PFSK-1 (cell line): Measurements from ENCODE around the gene IQGAP1.

Source experiments
- POLR2AphosphoS5 ChIP-seq: IDR thresholded peaks from 2 replicates; pipeline ENCODE4 v1.6.1; 2012; ENCODE audit warnings: low read depth, mild to moderate bottlenecking, control low read depth, low read length, moderate library complexity
- REST ChIP-seq, 2 experiments: IDR thresholded peaks; 2 replicates each; pipeline versions ENCODE4 v1.6.1 to v1.8.0; 2011 to 2012; ENCODE audit warnings: low read depth in 2 of 2, low read length in 2 of 2, control low read depth in 1 of 2, inconsistent platforms in 1 of 2, mild to moderate bottlenecking in 1 of 2, moderate library complexity in 1 of 2; ENCODE audit not compliant: insufficient read depth in 1 of 2
- SIN3A ChIP-seq: IDR thresholded peaks from 2 replicates; pipeline ENCODE4 v1.6.1; 2012; ENCODE audit warnings: mild to moderate bottlenecking, low read length, moderate library complexity, borderline replicate concordance; ENCODE audit not compliant: insufficient read depth
- TAF1 ChIP-seq: IDR thresholded peaks from 2 replicates; pipeline ENCODE4 v1.6.1; 2012; ENCODE audit warnings: low read length, control low read depth, borderline replicate concordance; ENCODE audit not compliant: insufficient read depth

- TF ChIP-seq SIN3A (no peak), TAF1 (no peak), REST (IDR thresholded peaks at IDR 0.05; ENCODE audit: insufficient read depth in 1 of 2, low read depth in 2 of 2, low read length in 2 of 2) (no peak), POLR2AphosphoS5 (no peak)
These were observed 101.9 kb downstream of the IQGAP1 start for GRCh38 chr15:90489944-90490343.
